AG04449 (cell line): ENCODE results near the gene MYO7B.

ENCODE experiments used
- CTCF ChIA-PET: fragments of 350-600 bp; formaldehyde crosslinking; extraction: SDS; loops from one replicate; lab custom pipeline; 2021; ENCODE audit warnings: antibody characterized with exemption; lab: Yijun Ruan, JAX
- POLR2A ChIA-PET: fragments of 400-600, 350-600 bp; formaldehyde crosslinking; extraction: SDS; loops from one replicate; lab custom pipeline; 2020; ENCODE audit warnings: antibody characterized with exemption, inconsistent platforms; lab: Yijun Ruan, JAX
- DNase-seq: peaks from one replicate; pipeline ENCODE4 v3.0.0-alpha.2; 2010; ENCODE audit warnings: low read depth, low spot score
- H3K4me3 ChIP-seq: 2 replicates; pipeline ENCODE4 v1.5.1; 2011; ENCODE audit warnings: low read depth, mild to moderate bottlenecking, control low read depth, low read length
- TF ChIP-seq, protein P1 (sequence below): IDR thresholded peaks from one replicate; pipeline ENCODE4 v1.5.1; 2011; ENCODE audit warnings: mild to moderate bottlenecking, moderate library complexity, low read length, control low read depth, inconsistent platforms; ENCODE audit not compliant: insufficient read depth; ENCODE audit errors: missing control alignments

The MYO7B gene

DNA sequence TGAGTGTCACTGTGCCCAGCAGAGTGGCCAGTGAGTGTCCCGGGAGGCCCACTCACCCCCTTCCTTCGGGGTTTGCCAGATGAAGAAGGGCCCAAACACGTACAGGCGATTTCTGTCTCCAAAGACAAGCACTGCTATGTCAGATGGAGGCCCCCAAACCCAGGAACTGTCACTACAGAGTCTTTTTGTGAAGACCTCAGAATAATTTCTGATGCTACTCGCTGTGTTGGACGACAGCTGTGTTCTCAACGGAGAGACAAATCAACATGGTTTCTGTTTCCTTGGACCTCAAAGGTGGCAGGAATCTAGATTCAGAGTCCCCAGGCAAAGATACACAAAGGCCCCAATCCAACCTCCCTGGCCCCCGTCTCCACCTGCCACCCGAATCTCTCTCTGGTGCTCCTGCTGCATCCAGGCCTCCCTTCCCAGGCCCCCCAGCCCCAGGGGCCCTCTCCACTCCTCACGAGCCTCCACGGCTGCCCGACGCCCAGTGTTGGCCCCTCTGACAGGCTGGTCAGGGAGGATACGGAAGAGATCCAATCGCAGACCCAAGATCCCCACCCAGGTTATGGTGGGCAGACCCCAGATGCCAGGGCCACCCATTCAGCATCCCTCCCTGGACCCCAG is 108.1 kb downstream of the MYO7B start:
- no peak for DNase-seq
- TF ChIP-seq, protein P1, sequence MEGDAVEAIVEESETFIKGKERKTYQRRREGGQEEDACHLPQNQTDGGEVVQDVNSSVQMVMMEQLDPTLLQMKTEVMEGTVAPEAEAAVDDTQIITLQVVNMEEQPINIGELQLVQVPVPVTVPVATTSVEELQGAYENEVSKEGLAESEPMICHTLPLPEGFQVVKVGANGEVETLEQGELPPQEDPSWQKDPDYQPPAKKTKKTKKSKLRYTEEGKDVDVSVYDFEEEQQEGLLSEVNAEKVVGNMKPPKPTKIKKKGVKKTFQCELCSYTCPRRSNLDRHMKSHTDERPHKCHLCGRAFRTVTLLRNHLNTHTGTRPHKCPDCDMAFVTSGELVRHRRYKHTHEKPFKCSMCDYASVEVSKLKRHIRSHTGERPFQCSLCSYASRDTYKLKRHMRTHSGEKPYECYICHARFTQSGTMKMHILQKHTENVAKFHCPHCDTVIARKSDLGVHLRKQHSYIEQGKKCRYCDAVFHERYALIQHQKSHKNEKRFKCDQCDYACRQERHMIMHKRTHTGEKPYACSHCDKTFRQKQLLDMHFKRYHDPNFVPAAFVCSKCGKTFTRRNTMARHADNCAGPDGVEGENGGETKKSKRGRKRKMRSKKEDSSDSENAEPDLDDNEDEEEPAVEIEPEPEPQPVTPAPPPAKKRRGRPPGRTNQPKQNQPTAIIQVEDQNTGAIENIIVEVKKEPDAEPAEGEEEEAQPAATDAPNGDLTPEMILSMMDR = no peak
- POLR2A ChIA-PET = no interaction called here
- H3K4me3 ChIP-seq = no peak overlapping the region
- CTCF ChIA-PET = interaction anchor here (2.0 kb wide), 1 partner anchor 10 kb away, joined by 5 read pairs; no protein-coding TSS in a partner anchor

- ChIA-PET CTCF (interaction anchor here (0.9 to 2.0 kb wide), 5 partner anchors 8 to 165 kb away, joined by 3 to 10 read pairs (median 4); no protein-coding TSS in a partner anchor), POLR2A (interaction anchor here (0.5 kb wide), 1 partner anchor 135 kb away, joined by 4 read pairs; no protein-coding TSS in a partner anchor)
- H3K4me3 ChIP-seq = no peak overlapping the region
- TF ChIP-seq, protein P1 = no peak
- DNase-seq = no peak
Observed at GRCh38 chr2:127644066-127645025, 108.9 kb downstream of the MYO7B start.

GRCh38 chr2:127645026-127645394 is 109.5 kb downstream of the MYO7B start:
- DNase-seq = no peak
- no peak overlapping the region for H3K4me3 ChIP-seq
- ChIA-PET CTCF (interaction anchor here (0.9 to 2.0 kb wide), 5 partner anchors 7 to 166 kb away, joined by 3 to 10 read pairs (median 4); no protein-coding TSS in a partner anchor), POLR2A (interaction anchor here (0.6 kb wide), 1 partner anchor 10 kb away, joined by 3 read pairs; no protein-coding TSS in a partner anchor)
- TF ChIP-seq, protein P1 = no peak

- POLR2A ChIA-PET = interaction anchor here (0.6 kb wide), 1 partner anchor 11 kb away, joined by 3 read pairs; no protein-coding TSS in a partner anchor
- CTCF ChIA-PET = interaction anchor here (1.8 to 2.0 kb wide), 2 partner anchors 8 to 54 kb away, joined by 5 to 10 read pairs; no protein-coding TSS in a partner anchor
- H3K4me3 ChIP-seq = no peak within 1 kb of the TSS
- no peak for DNase-seq
- TF ChIP-seq, protein P1 = no peak
Observed at GRCh38 chr2:127645395-127646291, 110.2 kb downstream of the MYO7B start, which contains the start of gene GPR17. Gene GPR17 (plus strand): TSS chr2:127646153. CDS start chr2:127650736, 4,583 bp downstream.

DNA sequence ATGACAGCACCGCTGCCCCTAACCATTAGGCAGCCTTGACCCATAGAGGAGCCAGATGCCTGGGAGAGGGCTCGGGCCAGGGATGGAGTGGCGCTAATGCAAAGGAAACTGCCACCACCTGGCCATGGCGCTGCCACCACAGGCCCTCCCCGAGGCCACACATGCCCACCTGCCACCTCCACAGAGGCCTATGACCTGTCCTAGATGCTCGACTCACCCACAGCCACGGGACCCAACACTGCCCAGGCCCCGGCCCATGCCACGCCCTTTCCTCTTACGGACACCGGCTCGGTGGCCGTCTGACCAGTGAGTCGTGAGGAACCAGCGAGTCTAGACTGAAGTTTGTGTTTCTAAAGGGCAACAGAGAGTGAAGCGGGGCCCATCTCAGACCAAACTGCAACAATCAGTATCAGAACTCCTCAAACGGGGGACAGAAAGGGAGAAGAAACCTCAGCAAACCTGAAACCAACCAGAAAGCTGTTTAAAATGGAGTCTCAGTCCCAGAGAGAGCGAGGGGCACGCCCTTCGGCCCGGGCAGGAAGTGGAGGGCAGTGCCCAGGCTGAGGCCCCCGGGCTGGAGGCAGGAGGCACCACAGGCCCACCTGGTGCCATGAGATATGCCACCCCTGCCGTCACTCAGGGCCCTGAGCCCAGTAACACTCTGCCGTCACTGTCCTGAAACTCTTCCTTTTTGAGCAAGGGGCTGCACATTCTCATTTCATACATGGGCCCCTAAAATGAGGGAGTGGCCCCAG is 111.2 kb downstream of the MYO7B start:
- POLR2A ChIA-PET = interaction anchor here (0.7 to 0.9 kb wide), 2 partner anchors 29 to 55 kb away, joined by 3 read pairs; partner anchors contain the start of gene LIMS2
- DNase-seq = no peak
- no peak overlapping the region for H3K4me3 ChIP-seq
- CTCF ChIA-PET = interaction anchor here (2.6 to 6.9 kb wide), 2 partner anchors 8 to 54 kb away, joined by 14 to 119 read pairs; no protein-coding TSS in a partner anchor
- TF ChIP-seq, protein P1 = no peak
